RWPE2 (cell line): ENCODE measurements around the gene ARSG.

Experiments used
- ATAC-seq: fragments of 200-7000 bp; cut with Tn5 transposase; 3 replicates; pipeline ENCODE4 v1.9.1; 2021; ENCODE audit warnings: low read depth
- DNase-seq: peaks from one replicate; pipeline ENCODE4 v3.0.0-alpha.2; 2020; ENCODE audit warnings: low spot score
- H3K27ac ChIP-seq: fragments of 450-650 bp; 2 replicates; pipeline ENCODE4 v1.5.1; 2017; ENCODE audit warnings: mild to moderate bottlenecking; ENCODE audit not compliant: poor library complexity, severe bottlenecking
- H3K27me3 ChIP-seq: fragments of 250-450 bp; sonication (Bioruptor Pico); 2 replicates; pipeline ENCODE4 v1.5.1; 2021; ENCODE audit warnings: mild to moderate bottlenecking, moderate library complexity; ENCODE audit not compliant: insufficient read depth, poor library complexity, severe bottlenecking
- H3K36me3 ChIP-seq: fragments of 250-450 bp; sonication (Bioruptor Pico); 2 replicates; pipeline ENCODE4 v1.5.1; 2020; ENCODE audit warnings: low read depth, mild to moderate bottlenecking, moderate library complexity
- H3K4me1 ChIP-seq: fragments of 250-450 bp; sonication (Bioruptor Pico); 2 replicates; pipeline ENCODE4 v1.5.1; 2021; ENCODE audit warnings: mild to moderate bottlenecking, moderate library complexity; ENCODE audit not compliant: insufficient read depth, poor library complexity, severe bottlenecking
- H3K4me3 ChIP-seq: fragments of 250-450 bp; sonication (Bioruptor Pico); 2 replicates; pipeline ENCODE4 v1.5.1; 2021; ENCODE audit warnings: mild to moderate bottlenecking, moderate library complexity; ENCODE audit not compliant: severe bottlenecking
- H3K9me3 ChIP-seq: fragments of 250-450 bp; sonication (Bioruptor Pico); 2 replicates; pipeline ENCODE4 v1.5.1; 2021; ENCODE audit warnings: mild to moderate bottlenecking, moderate library complexity; ENCODE audit not compliant: severe bottlenecking
- CTCF ChIP-seq: fragments of 450-650 bp; IDR thresholded peaks from one replicate; pipeline ENCODE4 v1.5.1; 2017; ENCODE audit warnings: mild to moderate bottlenecking, moderate library complexity; ENCODE audit not compliant: poor library complexity, severe bottlenecking

The ARSG gene

GRCh38 chr17:68422821-68423220 is 131.5 kb downstream of the ARSG start:
- DNase-seq, result no peak
- no peak for TF ChIP-seq CTCF
- Histone ChIP-seq H3K4me1 (no peaks in the 10 kb centered on the region), H3K9me3 (no peaks in the 10 kb centered on the region), H3K27me3 (no peaks in the 10 kb centered on the region), H3K4me3 (no peak overlapping the region), H3K27ac (no peak overlapping the region), H3K36me3 (peaks cover 3% of the 10 kb centered on the region)
- ATAC-seq, result no peak

- H3K9me3 ChIP-seq, result no peaks in the 10 kb centered on the region
- no peak for TF ChIP-seq CTCF
- no peak for DNase-seq
Measured at GRCh38 chr17:68423251-68423650, 132.0 kb downstream of the ARSG start.

GRCh38 chr17:68424203-68424602 is 132.9 kb downstream of the ARSG start:
- no peak for TF ChIP-seq CTCF
- Histone ChIP-seq H3K4me1 (no peaks in the 10 kb centered on the region), H3K27ac (no peak overlapping the region), H3K4me3 (no peak overlapping the region), H3K27me3 (no peaks in the 10 kb centered on the region), H3K36me3 (peaks cover 13% of the 10 kb centered on the region), H3K9me3 (no peaks in the 10 kb centered on the region)
- DNase-seq (no peak), ATAC-seq (no peak)

More at GRCh38 chr17:68423251-68423650, 132.0 kb downstream of the ARSG start:
- Histone ChIP-seq H3K27me3 (no peaks in the 10 kb centered on the region), H3K4me3 (no peak overlapping the region), H3K27ac (no peak overlapping the region), H3K36me3 (peaks cover 3% of the 10 kb centered on the region), H3K4me1 (no peaks in the 10 kb centered on the region)
- no peak for ATAC-seq

GRCh38 chr17:68424861-68425260 is 133.6 kb downstream of the ARSG start:
- no peaks in the 10 kb centered on the region for H3K4me1 ChIP-seq
- ATAC-seq (0 out of 3 replicates have a peak, but pooled peaks have one; percentile 27), DNase-seq (no peak)
- H3K27ac ChIP-seq, result no peak overlapping the region
- H3K9me3 ChIP-seq, result no peaks in the 10 kb centered on the region
- no peak for TF ChIP-seq CTCF
- no peaks in the 10 kb centered on the region for H3K27me3 ChIP-seq
- H3K36me3 ChIP-seq, result peaks cover 19% of the 10 kb centered on the region
- no peak overlapping the region for H3K4me3 ChIP-seq

GRCh38 chr17:68425979-68426378 is 134.7 kb downstream of the ARSG start:
- ATAC-seq, result no peak
- Histone ChIP-seq H3K27ac (no peak overlapping the region), H3K4me1 (no peaks in the 10 kb centered on the region), H3K9me3 (no peaks in the 10 kb centered on the region), H3K4me3 (no peak overlapping the region), H3K36me3 (peaks cover 30% of the 10 kb centered on the region), H3K27me3 (no peaks in the 10 kb centered on the region)
- TF ChIP-seq CTCF, result no peak
- no peak for DNase-seq
